Breast epithelium (tissue), 3 donors: Measurements from ENCODE around the gene FCER1G.

Experiments
- CTCF ChIP-seq, 3 donors: fragments of 450-650 bp; IDR thresholded peaks; one replicate each; pipeline ENCODE4 v1.5.1; 2016 to 2017; ENCODE audit warnings: antibody characterized with exemption in 3 of 3, mild to moderate bottlenecking in 3 of 3, moderate library complexity in 3 of 3
- POLR2AphosphoS5 ChIP-seq, 3 donors: sonication (generic); formaldehyde crosslinking; IDR thresholded peaks; one replicate each; pipeline ENCODE4 v1.6.1; 2017; ENCODE audit warnings: antibody characterized with exemption in 3 of 3

GRCh38 chr1:161223805-161224694 lies 9.0 kb downstream of the FCER1G start:
- TF ChIP-seq CTCF (IDR thresholded peaks at IDR 0.05) (no peak), POLR2AphosphoS5 (IDR thresholded peaks at IDR 0.05) (no peak)
